GM04503 (cell line): ENCODE measurements around the gene ABCA5.
A peak's percentile ranks its signal among the peaks of the same experiment; 100 is the strongest.

ENCODE experiments used
- DNase-seq: peaks from one replicate; pipeline ENCODE4 v3.0.0-alpha.2; 2012; ENCODE audit warnings: low read depth

Gene ABCA5

GRCh38 chr17:69327060-69327831, at the start of gene ABCA5:
ABCA5 (minus strand) TSS chr17:69327133; CDS start chr17:69314415, 12,718 bp downstream.
- peak; percentile 43 for DNase-seq

GRCh38 chr17:69375229-69375628, 48.3 kb upstream of the ABCA5 start:
- DNase-seq: no peak

GRCh38 chr17:69373069-69373468, 46.1 kb upstream of the ABCA5 start:
- no peak for DNase-seq

GRCh38 chr17:69367298-69367697, 40.4 kb upstream of the ABCA5 start:
- DNase-seq: no peak

GRCh38 chr17:69363488-69364210, 36.7 kb upstream of the ABCA5 start:
- DNase-seq: no peak

- no peak for DNase-seq
Observed at GRCh38 chr17:69361156-69361555, 34.2 kb upstream of the ABCA5 start.

- no peak for DNase-seq
Observed at GRCh38 chr17:69358688-69359596, 32.0 kb upstream of the ABCA5 start.

- DNase-seq: no peak
Observed at GRCh38 chr17:69357701-69358100, 30.8 kb upstream of the ABCA5 start.

GRCh38 chr17:69356625-69357024, 29.7 kb upstream of the ABCA5 start:
- DNase-seq: no peak

GRCh38 chr17:69350911-69351310, 24.0 kb upstream of the ABCA5 start:
- DNase-seq: no peak

- no peak for DNase-seq
Observed at GRCh38 chr17:69348429-69348828, 21.5 kb upstream of the ABCA5 start.

- DNase-seq: no peak
Observed at GRCh38 chr17:69346766-69347165, 19.8 kb upstream of the ABCA5 start.

GRCh38 chr17:69344939-69345338, 18.0 kb upstream of the ABCA5 start:
- no peak for DNase-seq

- no peak for DNase-seq
Observed at GRCh38 chr17:69342896-69343644, 16.1 kb upstream of the ABCA5 start.

- DNase-seq: no peak
Observed at GRCh38 chr17:69339937-69340336, 13.0 kb upstream of the ABCA5 start.

- DNase-seq: no peak
Observed at GRCh38 chr17:69336996-69337395, 10.1 kb upstream of the ABCA5 start.

GRCh38 chr17:69336580-69336979, 9.6 kb upstream of the ABCA5 start:
- no peak for DNase-seq

GRCh38 chr17:69335058-69335457, 8.1 kb upstream of the ABCA5 start:
- DNase-seq: no peak

GRCh38 chr17:69333561-69333960, 6.6 kb upstream of the ABCA5 start:
- DNase-seq: no peak

GRCh38 chr17:69331756-69332155, 4.8 kb upstream of the ABCA5 start:
- no peak for DNase-seq

- DNase-seq: peak; percentile 10
Observed at GRCh38 chr17:69326377-69327059, 415 bp downstream of the ABCA5 start.
